Measurements from ENCODE around the gene GET3.
"Not testable (repeated sequence)": the region's sequence is repeated elsewhere in the genome, so short reads cannot be mapped to it uniquely, and the experiment has no call there.

GET3 gene

DNA sequence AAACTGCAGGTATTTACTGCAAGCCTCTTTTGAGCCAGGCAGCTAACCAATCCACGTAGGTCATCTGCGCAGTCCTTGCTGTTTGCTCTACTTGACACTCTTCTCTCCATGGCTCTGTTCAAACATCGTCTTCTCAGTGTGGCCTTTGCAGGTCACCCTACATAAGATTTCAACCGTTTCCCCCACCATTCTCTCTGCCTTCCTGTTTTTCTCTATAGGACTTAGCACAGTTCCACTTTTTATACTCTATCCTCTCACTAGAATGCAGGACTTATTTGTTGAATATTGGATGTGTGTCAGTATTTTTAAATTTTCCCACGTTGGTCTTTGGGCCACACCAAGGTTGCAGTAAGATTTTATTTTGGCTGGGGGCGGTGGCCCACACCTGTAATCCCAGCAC lies 39.2 kb upstream of the GET3 start:
- FAIRE-seq = no peak
- DNase-seq (ENCODE audit: insufficient read length, low spot score) = no peak
- no peak for TF ChIP-seq PAX5 (IDR thresholded peaks at IDR 0.05; ENCODE audit: insufficient read depth, low read length, severe bottlenecking)
- TF ChIP-seq TAF1 (IDR thresholded peaks at IDR 0.05; ENCODE audit: low read depth, low read length) = no peak
- no peak for TF ChIP-seq SPI1 (IDR thresholded peaks at IDR 0.05; ENCODE audit: low read depth, low read length)
- TF ChIP-seq POLR2A (IDR thresholded peaks at IDR 0.05; ENCODE audit: low read depth, low read length) = no peak
- no peak for TF ChIP-seq POLR2AphosphoS5 (IDR thresholded peaks at IDR 0.05; ENCODE audit: low read depth, low read length)
- no peak for TF ChIP-seq POU2F2 (IDR thresholded peaks at IDR 0.05; ENCODE audit: low read depth, low read length)

DNA sequence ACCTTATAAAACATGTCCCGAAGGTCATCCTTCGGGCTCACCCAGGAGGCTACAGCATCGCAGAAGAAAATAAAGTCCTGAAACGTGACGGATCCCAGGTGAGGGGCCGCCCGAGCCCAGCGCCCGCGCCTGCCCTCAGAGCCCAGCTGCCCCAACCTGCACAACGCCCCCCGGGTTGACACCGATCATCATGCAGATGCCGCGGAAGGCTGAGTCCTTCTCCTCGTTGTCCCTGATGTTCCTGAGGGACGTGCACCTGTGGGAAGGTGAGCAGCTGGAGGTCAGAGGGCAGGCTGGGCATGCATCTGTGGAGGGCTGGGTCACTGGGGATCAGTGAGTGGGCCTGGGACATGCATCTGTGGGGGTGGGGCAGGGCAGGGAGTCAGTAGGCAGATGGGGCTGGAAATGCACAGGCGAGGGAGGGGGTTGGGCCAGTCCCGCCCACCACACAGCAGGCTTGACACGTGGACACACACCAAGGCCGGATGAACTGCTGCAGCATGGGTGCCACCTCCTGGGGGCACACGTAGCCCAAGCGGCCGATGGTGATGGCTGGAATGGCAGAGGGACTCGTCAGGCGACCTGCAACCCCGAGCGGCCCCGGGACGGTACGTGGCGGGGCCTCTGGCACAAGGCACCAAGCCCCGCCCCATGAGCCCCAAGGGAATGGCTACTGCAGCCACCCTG lies 35.6 kb upstream of the GET3 start:
- TF ChIP-seq TAF1 (IDR thresholded peaks at IDR 0.05; ENCODE audit: low read depth, low read length) (no peak), SPI1 (IDR thresholded peaks at IDR 0.05; ENCODE audit: low read depth, low read length) (no peak), POLR2A (IDR thresholded peaks at IDR 0.05; ENCODE audit: low read depth, low read length) (no peak)
- FAIRE-seq = no peak
- DNase-seq (ENCODE audit: insufficient read length, low spot score) = no peak

DNA sequence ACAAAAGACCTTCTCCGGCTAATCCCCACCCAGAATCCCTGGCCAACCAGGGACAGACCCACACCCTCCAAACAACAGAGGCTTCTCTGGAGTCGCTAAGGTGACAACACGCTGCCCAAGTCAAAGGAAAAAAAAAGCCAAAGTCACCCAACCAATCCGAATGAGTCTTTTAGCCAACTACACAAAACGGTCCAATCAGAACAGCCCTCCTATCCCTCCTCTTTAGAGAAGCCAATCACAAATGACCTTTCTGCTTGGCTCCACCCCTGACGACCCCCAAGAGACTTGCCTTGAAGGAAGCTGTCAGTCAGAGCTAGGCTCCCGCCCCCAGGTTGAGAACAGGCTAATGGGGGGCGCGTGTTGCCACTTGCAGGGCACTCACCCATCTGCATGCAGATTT lies 34.3 kb upstream of the GET3 start:
- TF ChIP-seq TAF1 (IDR thresholded peaks at IDR 0.05; ENCODE audit: low read depth, low read length) = no peak
- no peak for TF ChIP-seq SPI1 (IDR thresholded peaks at IDR 0.05; ENCODE audit: low read depth, low read length)
- FAIRE-seq (no peak), DNase-seq (ENCODE audit: insufficient read length, low spot score) (no peak)

GRCh38 chr19:12705169-12705568 lies 32.1 kb upstream of the GET3 start:
- FAIRE-seq = no peak
- DNase-seq (ENCODE audit: insufficient read length, low spot score) = no peak
- TF ChIP-seq POLR2AphosphoS5 (IDR thresholded peaks at IDR 0.05; ENCODE audit: low read depth, low read length) (no peak), POU2F2 (IDR thresholded peaks at IDR 0.05; ENCODE audit: low read depth, low read length) (no peak), SPI1 (IDR thresholded peaks at IDR 0.05; ENCODE audit: low read depth, low read length) (no peak), TAF1 (IDR thresholded peaks at IDR 0.05; ENCODE audit: low read depth, low read length) (no peak), PAX5 (IDR thresholded peaks at IDR 0.05; ENCODE audit: insufficient read depth, low read length, severe bottlenecking) (no peak), POLR2A (IDR thresholded peaks at IDR 0.05; ENCODE audit: low read depth, low read length) (no peak)

GRCh38 chr19:12705654-12706331 lies 31.5 kb upstream of the GET3 start:
- TF ChIP-seq POLR2AphosphoS5 (IDR thresholded peaks at IDR 0.05; ENCODE audit: low read depth, low read length) (no peak), POU2F2 (IDR thresholded peaks at IDR 0.05; ENCODE audit: low read depth, low read length) (no peak), SPI1 (IDR thresholded peaks at IDR 0.05; ENCODE audit: low read depth, low read length) (no peak), POLR2A (IDR thresholded peaks at IDR 0.05; ENCODE audit: low read depth, low read length) (no peak), PAX5 (IDR thresholded peaks at IDR 0.05; ENCODE audit: insufficient read depth, low read length, severe bottlenecking) (no peak), TAF1 (IDR thresholded peaks at IDR 0.05; ENCODE audit: low read depth, low read length) (no peak)
- FAIRE-seq = no peak
- no peak for DNase-seq (ENCODE audit: insufficient read length, low spot score)

- TF ChIP-seq POU2F2 (IDR thresholded peaks at IDR 0.05; ENCODE audit: low read depth, low read length) = no peak
- no peak for TF ChIP-seq SPI1 (IDR thresholded peaks at IDR 0.05; ENCODE audit: low read depth, low read length)
- peak; percentile 18; the same call in 1 of the 2 replicates for TF ChIP-seq POLR2AphosphoS5 (IDR thresholded peaks at IDR 0.05; ENCODE audit: low read depth, low read length)
- TF ChIP-seq TAF1 (IDR thresholded peaks at IDR 0.05; ENCODE audit: low read depth, low read length) = no peak
- no peak for TF ChIP-seq PAX5 (IDR thresholded peaks at IDR 0.05; ENCODE audit: insufficient read depth, low read length, severe bottlenecking)
- FAIRE-seq = no peak
- no peak for DNase-seq (ENCODE audit: insufficient read length, low spot score)
These were observed 31.0 kb upstream of the GET3 start for GRCh38 chr19:12706332-12706718.

DNA sequence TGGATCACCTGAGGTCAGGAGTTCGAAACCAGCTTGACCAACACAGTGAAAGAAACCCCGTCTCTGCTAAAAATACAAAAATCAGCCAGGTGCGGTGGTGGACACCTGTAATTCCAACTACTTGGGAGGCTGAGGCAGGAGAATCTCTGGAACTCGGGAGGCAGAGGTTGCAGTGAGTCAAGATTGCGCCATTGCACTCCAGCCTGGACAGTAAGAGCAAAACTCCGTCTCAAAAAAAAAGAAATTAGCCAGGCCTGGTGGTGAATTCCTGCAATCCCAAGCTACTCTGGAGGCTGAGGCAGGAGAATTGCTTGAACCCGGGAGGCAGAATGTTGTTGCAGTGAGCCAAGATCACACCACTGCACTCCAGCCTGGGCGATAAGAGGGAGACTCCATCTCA lies 28.7 kb upstream of the GET3 start:
- FAIRE-seq = no peak

GRCh38 chr19:12711187-12711586 lies 26.1 kb upstream of the GET3 start:
- DNase-seq (ENCODE audit: insufficient read length, low spot score) (no peak), FAIRE-seq (no peak)
- TF ChIP-seq PAX5 (IDR thresholded peaks at IDR 0.05; ENCODE audit: insufficient read depth, low read length, severe bottlenecking) (no peak), POLR2AphosphoS5 (IDR thresholded peaks at IDR 0.05; ENCODE audit: low read depth, low read length) (no peak), POU2F2 (IDR thresholded peaks at IDR 0.05; ENCODE audit: low read depth, low read length) (no peak), TAF1 (IDR thresholded peaks at IDR 0.05; ENCODE audit: low read depth, low read length) (no peak), POLR2A (IDR thresholded peaks at IDR 0.05; ENCODE audit: low read depth, low read length) (no peak), SPI1 (IDR thresholded peaks at IDR 0.05; ENCODE audit: low read depth, low read length) (no peak)

More for the DNA sequence above, 28.7 kb upstream of the GET3 start:
- TF ChIP-seq POLR2AphosphoS5 (IDR thresholded peaks at IDR 0.05; ENCODE audit: low read depth, low read length) (no peak), PAX5 (IDR thresholded peaks at IDR 0.05; ENCODE audit: insufficient read depth, low read length, severe bottlenecking) (no peak), TAF1 (IDR thresholded peaks at IDR 0.05; ENCODE audit: low read depth, low read length) (no peak), SPI1 (IDR thresholded peaks at IDR 0.05; ENCODE audit: low read depth, low read length) (no peak), POU2F2 (IDR thresholded peaks at IDR 0.05; ENCODE audit: low read depth, low read length) (no peak), POLR2A (IDR thresholded peaks at IDR 0.05; ENCODE audit: low read depth, low read length) (no peak)
- DNase-seq (ENCODE audit: insufficient read length, low spot score) = no peak

DNA sequence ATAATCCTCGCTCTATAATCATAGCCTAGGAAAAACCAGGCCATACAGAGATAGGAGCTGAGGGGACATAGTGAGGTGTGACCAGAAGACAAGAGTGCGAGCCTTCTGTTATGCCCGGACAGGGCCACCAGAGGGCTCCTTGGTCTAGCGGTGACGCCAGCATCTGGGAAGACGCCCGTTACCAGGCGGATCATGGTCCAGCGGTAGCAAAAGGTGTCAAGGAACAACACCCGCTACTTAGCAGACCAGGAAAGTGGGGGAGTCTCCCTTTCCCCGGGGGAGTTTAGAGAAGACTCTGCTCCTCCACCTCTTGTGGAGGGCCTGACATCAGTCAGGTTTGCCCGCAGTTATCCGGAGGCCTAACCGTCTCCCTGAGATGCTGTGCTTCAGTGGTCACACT lies 25.2 kb upstream of the GET3 start:
- not testable (repeated sequence) for FAIRE-seq; DNase-seq (ENCODE audit: insufficient read length, low spot score)

DNA sequence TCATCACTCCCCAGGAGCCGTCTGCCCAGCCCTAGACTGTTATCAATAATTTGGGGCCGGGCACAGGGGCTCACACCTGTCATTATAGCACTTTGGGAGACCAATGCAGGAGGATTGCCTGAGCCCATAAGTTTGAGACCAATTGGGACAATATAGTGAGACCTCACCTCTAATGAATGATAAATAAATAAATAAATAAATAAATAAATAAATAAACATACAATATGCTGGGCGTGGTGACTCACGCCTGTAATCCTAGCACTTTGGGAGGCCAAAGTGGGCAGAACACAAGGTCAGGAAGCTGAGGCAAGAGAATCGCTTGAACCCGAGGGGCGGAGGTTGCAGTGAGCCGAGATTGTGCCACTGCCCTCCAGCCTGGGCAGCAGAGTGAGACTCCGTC lies 24.0 kb upstream of the GET3 start:
- not testable (repeated sequence) for FAIRE-seq; DNase-seq (ENCODE audit: insufficient read length, low spot score)
